Mucosa of rectum (tissue), 2 donors: ENCODE results near the gene GPR37.

Experiments
- H3K27ac ChIP-seq, 2 donors: one replicate each; pipeline ENCODE4 v1.7.0; 2013; ENCODE audit warnings: inconsistent platforms in 2 of 2, low read depth in 2 of 2, low read length in 2 of 2
- H3K27me3 ChIP-seq, 2 donors: one replicate each; pipeline ENCODE4 v1.7.0; 2013; ENCODE audit warnings: low read length in 2 of 2; ENCODE audit not compliant: control insufficient read depth in 2 of 2, insufficient read depth in 2 of 2
- H3K36me3 ChIP-seq, 2 donors: one replicate each; pipeline ENCODE4 v1.7.0; 2013; ENCODE audit warnings: low read length in 2 of 2; ENCODE audit not compliant: control insufficient read depth in 2 of 2, insufficient read depth in 2 of 2
- H3K4me1 ChIP-seq, 2 donors: one replicate each; pipeline ENCODE4 v1.7.0; 2013; ENCODE audit warnings: low read length in 2 of 2, mild to moderate bottlenecking in 1 of 2; ENCODE audit not compliant: control insufficient read depth in 2 of 2, insufficient read depth in 2 of 2
- H3K4me3 ChIP-seq, 2 donors: one replicate each; pipeline ENCODE4 v1.7.0; 2013; ENCODE audit warnings: low read length in 2 of 2
- H3K9ac ChIP-seq, 2 donors: one replicate each; pipeline ENCODE4 v1.7.0; 2013; ENCODE audit warnings: low read length in 2 of 2, low read depth in 1 of 2, mild to moderate bottlenecking in 1 of 2
- H3K9me3 ChIP-seq, 2 donors: one replicate each; pipeline ENCODE4 v1.7.0; 2013; ENCODE audit warnings: low read length in 2 of 2; ENCODE audit not compliant: control insufficient read depth in 2 of 2
- donor health status: healthy.
- donor health status: Normal muscosa, but diverticular disease.

Gene GPR37

DNA sequence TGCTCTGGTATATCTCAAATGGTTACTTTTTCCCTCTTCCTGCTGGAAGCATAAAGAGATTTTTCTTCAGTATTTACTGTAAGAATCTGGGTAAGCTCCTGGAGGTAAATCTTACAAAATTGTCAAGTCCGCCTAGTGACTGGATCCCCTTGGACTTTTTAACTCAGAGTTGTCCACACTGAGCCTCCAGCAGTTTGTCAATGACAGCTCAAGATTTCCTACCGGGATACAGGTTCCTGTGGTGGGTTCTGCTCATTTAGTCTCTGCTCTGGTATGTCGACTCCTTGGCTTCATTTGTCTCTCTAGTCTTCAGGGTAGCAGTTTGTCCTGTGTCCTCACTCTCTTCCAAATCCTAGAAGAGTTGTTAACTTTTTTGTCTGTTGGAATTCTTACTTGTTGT lies 27.0 kb downstream of the GPR37 start:
- Histone ChIP-seq H3K9me3 (no peaks in the 10 kb centered on the region), H3K27me3 (no peaks in the 10 kb centered on the region), H3K4me3 (no peak overlapping the region), H3K4me1 (no peaks in the 10 kb centered on the region), H3K9ac (no peak overlapping the region), H3K36me3 (no peaks in the 10 kb centered on the region), H3K27ac (no peak overlapping the region)

DNA sequence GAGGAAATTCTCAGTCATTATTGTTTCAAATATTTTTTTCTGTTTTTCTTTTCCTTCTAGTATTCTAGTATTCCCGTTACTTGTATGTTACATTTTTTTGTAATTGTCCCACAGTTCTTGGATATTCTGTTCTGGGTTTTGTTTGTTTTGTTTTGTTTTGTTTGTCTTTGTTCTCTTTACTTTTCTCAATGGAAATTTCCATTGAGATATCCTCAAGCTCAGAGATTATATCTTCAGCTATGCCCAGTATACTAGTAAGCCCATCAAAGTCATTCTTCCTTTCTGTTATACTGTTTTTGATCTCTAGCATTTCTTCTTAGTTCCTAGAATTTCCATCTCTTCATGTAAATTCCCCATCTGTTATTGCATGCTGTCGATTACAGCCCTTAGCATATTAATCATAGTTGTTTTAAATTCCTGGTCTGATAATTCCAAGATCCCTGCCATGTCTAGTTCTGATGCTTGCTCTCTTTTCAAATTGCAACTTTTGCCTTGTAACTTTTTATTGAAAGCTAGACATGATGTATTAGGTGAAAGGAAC lies 27.8 kb downstream of the GPR37 start:
- H3K27me3 ChIP-seq = no peaks in the 10 kb centered on the region
- no peak overlapping the region for H3K9ac ChIP-seq
- no peaks in the 10 kb centered on the region for H3K36me3 ChIP-seq
- H3K27ac ChIP-seq = no peak overlapping the region
- no peaks in the 10 kb centered on the region for H3K9me3 ChIP-seq
- no peaks in the 10 kb centered on the region for H3K4me1 ChIP-seq
- no peak overlapping the region for H3K4me3 ChIP-seq

DNA sequence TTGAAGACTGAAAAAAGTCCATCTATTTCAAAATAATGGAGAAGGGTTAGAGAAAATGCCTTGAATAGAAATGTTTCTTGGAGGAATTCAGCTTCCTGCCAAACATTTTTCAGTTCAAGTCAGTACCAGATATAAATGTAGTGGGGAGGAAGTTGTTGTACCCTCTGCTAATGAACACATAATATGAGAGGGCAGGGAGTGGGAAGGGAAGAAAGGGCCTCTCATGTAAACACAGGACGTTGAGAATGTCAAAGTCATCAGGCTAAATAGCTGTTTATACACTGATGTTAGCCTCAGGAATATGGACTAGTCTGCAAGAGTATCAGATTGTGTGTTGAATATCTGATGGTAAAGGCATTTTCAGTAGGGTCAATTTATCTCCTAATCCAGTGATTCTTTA lies 37.0 kb downstream of the GPR37 start:
- Histone ChIP-seq H3K9me3 (no peaks in the 10 kb centered on the region), H3K4me3 (no peak overlapping the region), H3K4me1 (no peaks in the 10 kb centered on the region), H3K9ac (no peak overlapping the region), H3K36me3 (no peaks in the 10 kb centered on the region), H3K27me3 (no peaks in the 10 kb centered on the region), H3K27ac (no peak overlapping the region)

DNA sequence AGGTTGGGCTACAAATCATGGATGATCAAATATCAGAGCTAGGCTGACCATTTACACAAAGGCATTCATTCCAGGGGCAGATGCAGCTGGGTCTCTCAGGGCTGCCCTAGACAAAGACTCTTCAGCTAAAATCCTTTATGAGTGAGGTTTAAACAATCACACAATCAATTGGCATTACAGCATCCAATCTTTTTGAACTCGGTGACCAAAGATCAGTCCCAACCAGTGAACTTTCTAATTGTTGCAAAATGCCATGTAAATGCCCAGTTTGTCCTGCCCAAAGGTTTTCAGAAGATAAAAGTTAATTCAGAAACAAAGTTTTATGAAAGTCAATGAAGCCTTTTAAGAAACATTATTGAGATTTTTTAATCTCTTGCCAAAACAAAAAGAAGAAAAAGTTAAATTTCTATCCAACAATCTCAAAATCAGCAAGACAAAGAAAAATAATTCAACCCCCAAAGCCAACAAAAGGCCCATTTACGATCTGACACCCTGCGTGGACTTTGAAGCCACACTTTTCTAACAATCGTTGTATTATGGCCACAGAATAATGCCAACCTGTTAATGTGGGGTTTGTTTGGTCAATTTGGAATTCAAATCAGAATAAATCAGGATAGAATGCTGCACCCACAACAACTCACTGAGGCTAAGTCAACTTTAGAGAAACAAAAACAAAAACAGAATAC lies 40.9 kb downstream of the GPR37 start:
- Histone ChIP-seq H3K4me1 (no peaks in the 10 kb centered on the region), H3K9ac (no peak overlapping the region), H3K9me3 (no peaks in the 10 kb centered on the region), H3K27ac (no peak overlapping the region), H3K4me3 (no peak overlapping the region), H3K36me3 (no peaks in the 10 kb centered on the region), H3K27me3 (no peaks in the 10 kb centered on the region)

DNA sequence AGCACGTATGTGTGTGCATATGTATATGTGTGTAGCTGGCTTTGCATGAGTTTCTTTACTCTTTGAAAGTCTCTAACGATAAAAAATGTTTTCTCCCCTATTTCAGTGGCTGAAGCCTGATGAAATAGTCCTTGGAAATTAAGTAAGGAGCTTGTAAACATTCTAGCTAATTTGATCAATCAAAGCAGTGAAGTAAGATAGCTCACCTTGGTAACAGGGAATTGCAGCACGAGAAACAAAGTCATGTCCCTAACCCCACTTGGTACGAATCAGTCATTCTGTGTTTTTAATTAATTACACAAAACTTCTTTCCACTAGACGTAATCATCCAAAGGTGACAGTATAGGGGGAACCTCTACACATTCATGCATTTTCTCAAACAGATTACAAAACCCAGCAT lies 41.5 kb downstream of the GPR37 start:
- Histone ChIP-seq H3K4me1 (no peaks in the 10 kb centered on the region), H3K27me3 (no peaks in the 10 kb centered on the region), H3K4me3 (no peak overlapping the region), H3K9me3 (no peaks in the 10 kb centered on the region), H3K36me3 (no peaks in the 10 kb centered on the region), H3K9ac (no peak overlapping the region), H3K27ac (no peak overlapping the region)

DNA sequence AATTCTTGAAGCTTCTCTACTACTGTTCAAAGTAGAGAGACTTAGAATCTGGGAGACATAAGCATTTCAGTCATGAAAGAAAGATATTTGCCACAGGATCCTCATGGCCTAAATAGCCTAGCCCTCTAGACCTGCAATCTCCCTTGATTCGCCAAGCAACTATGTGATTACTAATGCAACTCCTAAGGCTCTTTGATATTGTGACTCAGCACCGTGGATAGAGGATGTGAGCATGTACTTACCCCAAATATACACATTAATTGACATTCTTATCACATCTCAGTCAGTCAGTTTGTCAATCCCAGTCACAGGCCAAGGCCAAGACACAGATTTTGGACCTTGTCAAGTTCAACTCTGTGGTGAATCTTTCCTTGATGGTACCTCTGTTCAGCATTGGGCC lies 42.6 kb downstream of the GPR37 start:
- Histone ChIP-seq H3K4me3 (no peak overlapping the region), H3K27ac (no peak overlapping the region), H3K36me3 (no peaks in the 10 kb centered on the region), H3K9me3 (no peaks in the 10 kb centered on the region), H3K9ac (no peak overlapping the region), H3K27me3 (no peaks in the 10 kb centered on the region), H3K4me1 (no peaks in the 10 kb centered on the region)

DNA sequence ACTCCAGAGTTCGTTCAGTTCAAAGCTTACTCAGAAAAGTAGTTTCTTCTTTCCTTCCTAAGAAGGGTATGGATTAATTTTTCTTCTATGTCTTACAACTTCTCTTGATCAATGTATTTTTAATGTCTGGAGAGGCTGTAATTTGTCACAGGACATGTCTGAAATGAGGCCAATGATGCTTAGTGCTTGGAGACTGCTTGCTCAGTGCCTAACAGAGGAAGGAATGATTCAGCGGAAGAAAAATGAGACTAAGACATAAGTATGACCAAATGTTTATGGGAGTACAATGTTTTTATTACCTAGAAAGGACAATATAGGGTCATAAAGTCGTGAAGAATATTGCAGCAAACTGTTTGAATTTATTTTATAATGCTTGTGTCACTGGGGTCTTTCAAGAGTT lies 43.3 kb downstream of the GPR37 start:
- no peaks in the 10 kb centered on the region for H3K36me3 ChIP-seq
- H3K4me3 ChIP-seq = no peak overlapping the region
- H3K9me3 ChIP-seq = no peaks in the 10 kb centered on the region
- no peaks in the 10 kb centered on the region for H3K27me3 ChIP-seq
- H3K27ac ChIP-seq = no peak overlapping the region
- H3K4me1 ChIP-seq = no peaks in the 10 kb centered on the region
- no peak overlapping the region for H3K9ac ChIP-seq

DNA sequence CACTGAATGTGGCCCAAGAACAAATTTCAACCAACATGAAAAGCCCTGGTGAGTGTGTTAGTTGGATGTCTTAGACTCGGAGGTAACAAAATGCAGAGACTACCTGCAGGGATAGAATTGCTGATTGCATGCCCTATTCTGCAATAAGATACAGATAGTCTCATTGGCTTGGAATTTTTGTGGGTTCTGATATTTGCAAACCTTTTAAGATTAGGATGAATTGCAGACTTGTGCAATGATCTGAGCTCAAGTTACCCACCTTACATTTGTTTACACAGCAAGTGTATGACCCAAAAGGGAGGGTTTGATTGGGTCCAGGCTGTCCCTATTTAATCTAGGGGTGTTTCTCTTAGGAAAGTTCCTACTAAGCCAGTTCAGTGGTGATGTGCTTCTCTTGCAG lies 45.4 kb downstream of the GPR37 start:
- H3K4me3 ChIP-seq = no peak overlapping the region
- no peaks in the 10 kb centered on the region for H3K4me1 ChIP-seq
- H3K27me3 ChIP-seq = no peaks in the 10 kb centered on the region
- no peak overlapping the region for H3K27ac ChIP-seq
- no peak overlapping the region for H3K9ac ChIP-seq
- H3K36me3 ChIP-seq = no peaks in the 10 kb centered on the region
- no peaks in the 10 kb centered on the region for H3K9me3 ChIP-seq

DNA sequence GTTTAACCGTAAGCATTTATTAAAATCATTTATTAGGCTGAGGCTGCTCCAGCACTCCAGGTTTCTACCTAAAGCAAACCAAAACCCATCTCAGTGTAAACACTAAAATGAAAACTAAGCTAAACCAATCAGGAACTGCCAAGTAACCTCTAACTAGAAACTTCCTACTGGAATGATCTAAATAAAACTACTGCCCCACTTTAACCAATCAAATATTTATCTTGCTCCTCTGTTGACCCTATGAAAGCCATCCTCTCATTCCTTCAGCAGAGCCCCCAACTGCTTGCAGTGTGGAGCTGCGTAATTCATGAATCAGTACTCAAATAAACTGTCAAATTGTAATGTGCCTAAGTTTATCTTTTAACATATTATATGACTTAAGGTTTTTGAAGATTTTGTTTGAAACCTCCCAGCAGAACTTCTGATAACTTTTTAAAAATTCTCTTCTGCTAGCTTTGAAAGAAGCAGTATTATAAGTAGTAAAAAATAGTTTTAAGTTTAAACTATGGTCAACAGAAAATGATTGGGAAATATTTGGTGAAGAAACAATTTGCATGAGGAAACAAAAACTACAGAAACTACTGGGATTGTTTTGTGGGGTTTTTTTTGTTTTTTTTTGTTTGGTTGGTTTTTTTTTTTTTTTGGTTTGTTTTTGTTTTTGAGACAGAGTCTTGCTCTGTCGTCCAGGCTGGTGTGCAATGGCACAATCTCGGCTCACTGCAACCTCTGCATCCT lies 47.4 kb downstream of the GPR37 start:
- Histone ChIP-seq H3K4me3 (no peak overlapping the region), H3K27me3 (no peaks in the 10 kb centered on the region), H3K9me3 (no peaks in the 10 kb centered on the region), H3K9ac (no peak overlapping the region), H3K27ac (no peak overlapping the region), H3K4me1 (no peaks in the 10 kb centered on the region), H3K36me3 (no peaks in the 10 kb centered on the region)

DNA sequence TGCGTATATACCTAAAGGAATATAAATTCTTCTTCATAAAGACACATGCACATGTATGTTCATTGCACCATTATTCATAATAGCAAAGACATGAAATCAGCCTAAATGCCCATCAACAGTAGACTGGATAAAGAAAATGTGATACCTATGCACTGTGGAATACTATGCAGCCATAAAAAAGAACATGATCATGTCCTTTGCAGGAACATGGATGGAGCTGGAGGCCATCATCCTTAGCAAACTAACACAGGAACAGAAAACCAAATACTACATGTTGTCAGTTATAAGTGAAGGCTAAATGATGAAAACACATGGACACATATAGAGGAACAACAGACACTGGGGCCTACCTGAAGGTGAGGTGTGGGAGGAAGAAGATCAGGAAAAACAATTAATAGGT lies 48.7 kb downstream of the GPR37 start:
- Histone ChIP-seq H3K27ac (no peak overlapping the region), H3K4me1 (no peaks in the 10 kb centered on the region), H3K36me3 (no peaks in the 10 kb centered on the region), H3K9ac (no peak overlapping the region), H3K27me3 (no peaks in the 10 kb centered on the region), H3K4me3 (no peak overlapping the region), H3K9me3 (no peaks in the 10 kb centered on the region)
